ACC112 (cell line): ENCODE results near the gene TMIGD1.

Experiments used
- H2AFZ ChIP-seq: fragments of 200-600 bp; sonication (generic); one replicate; pipeline ENCODE4 v1.6.0; 2017; ENCODE audit warnings: antibody characterized with exemption, low read length; ENCODE audit not compliant: unreplicated experiment
- H3K27ac ChIP-seq: fragments of 200-600 bp; sonication (generic); 2 replicates; pipeline ENCODE4 v1.5.1; 2014; ENCODE audit warnings: low read depth, mild to moderate bottlenecking, antibody characterized with exemption, low read length, moderate library complexity
- H3K27me3 ChIP-seq: fragments of 200-600 bp; sonication (generic); 2 replicates; pipeline ENCODE4 v1.6.1; 2014; ENCODE audit warnings: mild to moderate bottlenecking, antibody characterized with exemption, low read length, moderate library complexity, mixed read lengths; ENCODE audit not compliant: insufficient read depth
- H3K36me3 ChIP-seq: fragments of 200-600 bp; sonication (generic); 2 replicates; pipeline ENCODE4 v1.6.1; 2016; ENCODE audit warnings: mild to moderate bottlenecking, antibody characterized with exemption, low read length, moderate library complexity, mixed read lengths; ENCODE audit not compliant: insufficient read depth
- H3K4me1 ChIP-seq: fragments of 200-600 bp; sonication (generic); one replicate; pipeline ENCODE4 v1.6.1; 2016; ENCODE audit warnings: low read length, mixed read lengths; ENCODE audit not compliant: insufficient read depth, unreplicated experiment, control insufficient read depth
- H3K4me3 ChIP-seq: fragments of 200-600 bp; sonication (generic); 2 replicates; pipeline ENCODE4 v1.5.1; 2014; ENCODE audit warnings: mild to moderate bottlenecking, low read depth, low read length
- H3K79me2 ChIP-seq: fragments of 200-600 bp; sonication (generic); one replicate; pipeline ENCODE4 v1.6.0; 2016; ENCODE audit warnings: low read length; ENCODE audit not compliant: control insufficient read depth, unreplicated experiment, insufficient read depth

The TMIGD1 gene

GRCh38 chr17:30376621-30377452 lies 43.0 kb upstream of the TMIGD1 start:
- no peak overlapping the region for H2AFZ ChIP-seq
- peaks cover 22% of the 10 kb centered on the region for H3K79me2 ChIP-seq
- no peak overlapping the region for H3K27ac ChIP-seq
- H3K36me3 ChIP-seq: no peaks in the 10 kb centered on the region
- H3K4me3 ChIP-seq: no peak overlapping the region
- H3K27me3 ChIP-seq: no peaks in the 10 kb centered on the region
- H3K4me1 ChIP-seq: peaks cover 44% of the 10 kb centered on the region

- peaks cover 36% of the 10 kb centered on the region for H3K4me1 ChIP-seq
- no peak overlapping the region for H2AFZ ChIP-seq
- no peaks in the 10 kb centered on the region for H3K27me3 ChIP-seq
- H3K79me2 ChIP-seq: peaks cover 12% of the 10 kb centered on the region
- no peaks in the 10 kb centered on the region for H3K36me3 ChIP-seq
- no peak overlapping the region for H3K27ac ChIP-seq
- H3K4me3 ChIP-seq: no peak overlapping the region
Observed at GRCh38 chr17:30375661-30376060, 41.8 kb upstream of the TMIGD1 start.

- Histone ChIP-seq H3K27me3 (no peaks in the 10 kb centered on the region), H3K4me3 (no peak overlapping the region), H3K27ac (no peak overlapping the region), H3K4me1 (peaks cover 40% of the 10 kb centered on the region), H2AFZ (no peak overlapping the region), H3K79me2 (no peaks in the 10 kb centered on the region), H3K36me3 (no peaks in the 10 kb centered on the region)
Observed at GRCh38 chr17:30372755-30373154, 38.9 kb upstream of the TMIGD1 start.

- H2AFZ ChIP-seq: no peak overlapping the region
- H3K4me1 ChIP-seq: peaks cover 19% of the 10 kb centered on the region
- no peak overlapping the region for H3K4me3 ChIP-seq
- no peak overlapping the region for H3K27ac ChIP-seq
- no peaks in the 10 kb centered on the region for H3K36me3 ChIP-seq
- H3K79me2 ChIP-seq: no peaks in the 10 kb centered on the region
- no peaks in the 10 kb centered on the region for H3K27me3 ChIP-seq
Observed at GRCh38 chr17:30369995-30370394, 36.1 kb upstream of the TMIGD1 start.

- Histone ChIP-seq H3K27ac (no peak overlapping the region), H3K4me1 (peaks cover 19% of the 10 kb centered on the region), H3K36me3 (no peaks in the 10 kb centered on the region), H3K4me3 (no peak overlapping the region), H3K79me2 (no peaks in the 10 kb centered on the region), H2AFZ (no peak overlapping the region), H3K27me3 (no peaks in the 10 kb centered on the region)
Observed at GRCh38 chr17:30368912-30369720, 35.3 kb upstream of the TMIGD1 start.

- Histone ChIP-seq H3K4me1 (peaks cover 15% of the 10 kb centered on the region), H3K27ac (no peak overlapping the region), H2AFZ (no peak overlapping the region), H3K4me3 (no peak overlapping the region), H3K27me3 (no peaks in the 10 kb centered on the region), H3K36me3 (no peaks in the 10 kb centered on the region), H3K79me2 (no peaks in the 10 kb centered on the region)
Observed at GRCh38 chr17:30366536-30366935, 32.7 kb upstream of the TMIGD1 start.

- no peaks in the 10 kb centered on the region for H3K27me3 ChIP-seq
- H2AFZ ChIP-seq: no peak overlapping the region
- H3K4me3 ChIP-seq: no peak overlapping the region
- no peaks in the 10 kb centered on the region for H3K79me2 ChIP-seq
- H3K27ac ChIP-seq: no peak overlapping the region
- H3K4me1 ChIP-seq: peaks cover 4% of the 10 kb centered on the region
- H3K36me3 ChIP-seq: no peaks in the 10 kb centered on the region
Observed at GRCh38 chr17:30363715-30364202, 29.9 kb upstream of the TMIGD1 start.

GRCh38 chr17:30361766-30362279 lies 28.0 kb upstream of the TMIGD1 start:
- no peak overlapping the region for H2AFZ ChIP-seq
- no peak overlapping the region for H3K27ac ChIP-seq
- H3K4me3 ChIP-seq: no peak overlapping the region
- H3K36me3 ChIP-seq: no peaks in the 10 kb centered on the region
- no peaks in the 10 kb centered on the region for H3K79me2 ChIP-seq
- no peaks in the 10 kb centered on the region for H3K27me3 ChIP-seq
- peaks cover 4% of the 10 kb centered on the region for H3K4me1 ChIP-seq

- Histone ChIP-seq H3K27me3 (no peaks in the 10 kb centered on the region), H3K27ac (no peak overlapping the region), H3K36me3 (no peaks in the 10 kb centered on the region), H3K4me1 (peaks cover 4% of the 10 kb centered on the region), H2AFZ (no peak overlapping the region), H3K79me2 (no peaks in the 10 kb centered on the region), H3K4me3 (no peak overlapping the region)
Observed at GRCh38 chr17:30360086-30360808, 26.4 kb upstream of the TMIGD1 start.

GRCh38 chr17:30358055-30358760 lies 24.4 kb upstream of the TMIGD1 start:
- Histone ChIP-seq H3K4me3 (no peak overlapping the region), H3K36me3 (no peaks in the 10 kb centered on the region), H3K27me3 (no peaks in the 10 kb centered on the region), H3K4me1 (no peaks in the 10 kb centered on the region), H2AFZ (no peak overlapping the region), H3K27ac (no peak overlapping the region), H3K79me2 (no peaks in the 10 kb centered on the region)
